ENCODE results near the gene SEMA3F. TPM values are rescaled to one million over a fixed set of nuclear protein-coding genes. Genes with fewer than 3 reads are reported as not detected.

Gene SEMA3F
- total RNA-seq, 1 donor from 2014 or later: 132 TPM

DNA sequence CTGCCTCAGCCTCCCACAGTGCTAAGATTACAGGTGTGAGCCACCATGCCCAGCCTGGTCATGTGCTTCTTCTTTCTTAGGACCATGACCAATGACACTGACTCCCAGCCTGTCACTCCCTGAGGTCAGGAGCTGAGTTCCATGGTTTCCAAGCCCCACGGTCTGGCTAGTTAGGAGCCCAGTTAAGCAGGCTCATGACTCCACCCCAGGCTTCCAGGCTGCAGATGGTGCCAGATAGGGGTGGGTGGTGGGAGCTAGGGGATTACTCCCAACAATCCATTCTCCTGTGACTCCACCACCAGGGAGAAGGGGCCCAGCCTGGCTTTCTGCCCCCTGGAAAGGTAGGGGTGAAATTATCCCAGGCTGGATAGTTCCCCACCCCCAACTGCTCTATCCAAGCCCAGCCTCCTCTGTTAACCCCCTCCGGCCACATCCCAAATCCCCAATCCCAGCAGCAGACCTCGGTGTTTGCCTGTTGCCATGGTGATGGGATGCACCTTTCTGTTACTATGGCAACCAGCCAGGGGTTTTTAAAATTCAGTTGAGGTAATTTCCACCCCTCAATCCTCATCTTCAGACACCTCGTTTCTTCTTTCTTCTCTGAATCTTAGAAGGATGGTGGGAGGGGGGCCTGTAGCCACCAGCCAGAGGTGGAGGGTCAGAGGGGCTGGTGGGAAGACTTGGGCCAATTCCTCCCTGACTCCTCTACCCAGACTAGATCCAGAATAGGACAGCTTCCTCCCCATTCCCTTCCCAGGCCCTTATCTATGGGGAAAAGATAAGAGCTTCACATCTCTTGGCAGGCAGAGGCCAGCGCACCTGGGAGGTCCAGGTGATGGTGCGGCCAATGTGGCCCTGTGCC, 22.5 kb upstream of the SEMA3F start:
- DNase-seq (ENCODE audit: low spot score): no peak

GRCh38 chr3:50133283-50133615, 21.9 kb upstream of the SEMA3F start:
- DNase-seq (ENCODE audit: low spot score): no peak

DNA sequence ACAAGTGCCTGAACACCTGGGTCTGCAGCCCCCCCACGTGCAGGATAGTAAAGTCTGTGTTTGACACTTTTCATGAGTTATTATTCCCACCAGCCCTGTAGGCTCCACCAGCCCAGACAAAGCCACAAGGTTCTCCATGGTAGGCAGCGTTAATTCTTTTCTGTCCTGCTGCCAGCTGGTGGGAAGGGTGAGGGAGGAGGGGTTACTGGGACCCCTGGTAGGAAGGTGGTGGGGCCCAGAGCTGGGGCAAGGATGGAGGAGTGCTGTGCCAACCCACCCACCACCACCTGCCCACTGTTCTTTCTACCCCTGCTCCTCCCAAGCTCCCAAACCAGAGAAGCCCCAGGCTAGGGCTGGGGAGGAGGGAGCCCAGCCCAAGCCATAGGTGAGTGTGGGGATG, 20.8 kb upstream of the SEMA3F start:
- DNase-seq (ENCODE audit: low spot score): no peak

- no peak for DNase-seq (ENCODE audit: low spot score)
These were observed 19.2 kb upstream of the SEMA3F start for GRCh38 chr3:50135964-50136363.

- no peak for DNase-seq (ENCODE audit: low spot score)
These were observed 18.3 kb upstream of the SEMA3F start for GRCh38 chr3:50136714-50137405.

DNA sequence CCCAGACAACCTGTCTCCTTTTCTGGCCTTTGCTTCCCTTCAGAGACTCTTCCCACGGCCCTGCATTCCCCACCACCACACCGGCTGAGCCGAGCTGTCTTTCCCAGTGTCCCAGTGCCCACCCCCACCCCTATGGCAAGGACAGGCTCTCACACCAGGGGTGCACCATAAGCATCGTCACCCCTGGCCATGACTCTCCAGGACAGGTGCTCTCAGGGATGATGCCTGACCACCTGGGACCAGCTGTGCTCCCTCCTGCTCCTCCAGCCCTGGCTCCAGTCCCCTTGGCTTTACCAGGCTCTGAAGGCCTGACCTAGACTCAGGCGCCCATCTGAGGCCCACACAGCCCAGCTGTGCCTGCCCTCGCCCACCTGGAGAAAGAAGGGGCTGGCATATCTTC, 17.6 kb upstream of the SEMA3F start:
- DNase-seq (ENCODE audit: low spot score): no peak

DNA sequence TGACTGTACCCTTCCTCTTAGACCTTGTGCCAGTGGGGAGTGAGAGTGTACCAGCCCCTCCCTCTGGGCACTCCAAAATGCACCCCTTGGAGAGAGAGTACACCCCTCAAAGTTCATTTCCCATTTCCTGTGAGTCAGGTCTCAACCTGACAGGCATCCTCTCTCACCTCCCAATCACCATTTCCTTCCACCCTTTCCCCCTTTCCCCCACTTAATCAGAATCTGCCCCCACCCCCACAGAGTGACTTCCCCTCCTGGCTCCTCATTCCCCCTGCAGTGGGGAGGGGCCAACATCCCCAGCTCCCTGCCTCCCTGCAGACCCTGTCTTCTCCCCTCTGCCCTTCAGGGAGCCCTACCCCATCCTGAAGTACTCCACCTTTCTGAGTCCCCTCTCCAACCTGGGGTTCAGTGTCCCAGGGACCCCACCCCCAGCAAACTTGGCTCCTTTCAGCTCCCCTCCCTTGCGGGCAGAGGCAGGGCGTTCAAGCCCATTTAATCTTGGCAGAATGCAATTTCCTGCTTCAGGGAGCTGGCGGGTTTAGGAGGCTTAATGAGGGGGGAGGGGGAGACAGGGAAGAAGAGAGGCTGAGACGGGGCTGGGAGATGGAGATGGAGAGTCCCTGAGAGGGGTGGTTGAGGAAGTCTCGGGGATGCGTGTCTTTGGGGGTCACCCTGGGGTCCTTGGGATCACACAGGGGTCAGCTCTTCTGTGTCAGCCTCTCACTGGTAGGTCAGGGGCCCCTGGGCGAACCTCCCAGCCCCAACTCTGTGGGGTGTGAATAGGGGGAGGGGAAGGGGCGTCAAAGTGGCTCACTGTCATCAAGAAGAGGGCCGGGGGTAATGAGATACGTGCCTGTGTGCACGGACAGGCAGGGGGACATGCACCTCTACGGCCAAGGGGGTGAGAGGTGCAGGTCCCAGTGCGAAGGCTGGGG, 16.6 kb upstream of the SEMA3F start:
- DNase-seq (ENCODE audit: low spot score): no peak

DNA sequence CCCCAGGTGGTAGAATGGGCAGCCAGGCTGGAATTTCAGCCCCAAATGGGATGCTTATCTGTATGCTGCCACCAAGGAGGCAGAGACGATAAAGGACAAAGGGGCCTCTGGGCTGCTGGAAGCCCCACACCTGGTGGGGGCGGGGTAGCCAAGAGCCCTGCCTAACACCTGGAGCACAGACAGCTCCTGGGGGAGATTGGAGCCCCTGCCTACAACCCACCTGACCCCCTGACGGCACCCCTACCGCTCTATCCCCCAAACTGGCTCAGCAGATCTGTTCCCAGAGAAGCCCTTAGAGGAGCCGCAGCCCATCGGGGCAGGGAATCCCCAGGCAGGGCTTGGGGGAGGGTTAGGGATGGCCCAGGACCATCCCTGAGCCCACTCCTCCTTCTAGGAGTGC, 15.8 kb upstream of the SEMA3F start:
- DNase-seq (ENCODE audit: low spot score): no peak

DNA sequence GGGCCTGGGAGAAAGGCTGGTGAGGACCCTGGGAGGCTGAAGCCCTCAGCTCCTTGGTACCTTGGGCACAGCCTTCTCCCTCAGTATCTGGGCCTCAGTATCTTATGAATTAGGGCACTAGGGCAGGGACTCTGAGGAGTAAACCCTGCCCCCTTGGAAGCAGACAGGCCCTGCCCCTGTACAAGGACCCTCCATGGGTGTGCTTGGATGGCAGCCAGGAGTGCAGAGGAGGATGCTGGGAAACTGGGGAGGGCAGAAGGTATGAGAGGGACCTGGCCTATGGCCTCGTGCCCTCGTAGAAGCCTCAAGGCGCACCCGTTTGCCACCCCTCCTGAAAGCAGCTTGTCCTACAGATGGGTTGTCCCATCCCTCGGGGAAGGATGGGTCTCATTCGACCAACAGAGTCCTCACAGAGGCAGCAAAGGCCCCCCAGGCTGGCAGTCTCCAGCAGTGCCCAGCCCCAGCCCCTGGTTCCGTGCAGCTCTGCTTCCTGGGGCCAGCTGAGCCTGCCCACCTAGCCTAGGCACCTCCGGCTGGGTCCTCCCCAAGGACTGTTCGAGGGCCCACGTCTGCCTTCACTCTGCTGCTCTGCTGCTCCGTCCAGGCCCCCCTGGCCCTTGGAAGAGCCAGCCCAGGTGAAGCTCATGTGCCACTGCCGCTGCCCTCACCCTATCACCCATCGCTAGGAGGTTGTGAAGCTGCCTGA, 15.3 kb upstream of the SEMA3F start:
- no peak for DNase-seq (ENCODE audit: low spot score)

- DNase-seq (ENCODE audit: low spot score): no peak
These were observed 14.1 kb upstream of the SEMA3F start for GRCh38 chr3:50140990-50141389.

DNA sequence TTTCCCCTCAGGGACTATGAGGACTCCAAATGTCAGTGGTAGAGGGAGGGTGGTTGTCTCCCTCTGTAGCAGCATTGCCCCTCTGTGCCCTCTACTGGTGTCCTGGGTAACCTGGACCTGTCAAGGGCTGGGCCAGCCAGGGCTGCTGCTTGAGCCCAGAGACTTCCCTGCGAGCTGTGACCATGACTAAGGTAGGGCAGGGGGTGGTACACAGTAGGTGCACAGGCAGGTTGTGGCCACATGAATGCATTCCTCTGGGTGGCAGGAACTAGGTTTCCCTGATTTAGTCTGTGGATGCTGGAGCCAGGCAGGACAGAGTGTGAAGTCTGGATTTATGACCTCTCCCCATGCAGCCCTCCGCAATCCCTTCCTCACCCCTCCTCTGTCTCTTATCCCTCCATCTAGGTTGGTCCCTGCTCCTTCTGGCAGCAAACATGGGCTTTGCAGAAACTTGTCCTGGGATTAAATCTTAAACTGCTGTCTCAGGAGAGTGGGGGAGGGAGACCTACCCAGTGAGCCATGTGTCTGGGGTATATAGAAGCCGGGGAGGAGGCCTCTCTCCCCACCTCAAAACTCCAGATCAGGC, 8.7 kb upstream of the SEMA3F start:
- no peak for DNase-seq (ENCODE audit: low spot score)

DNA sequence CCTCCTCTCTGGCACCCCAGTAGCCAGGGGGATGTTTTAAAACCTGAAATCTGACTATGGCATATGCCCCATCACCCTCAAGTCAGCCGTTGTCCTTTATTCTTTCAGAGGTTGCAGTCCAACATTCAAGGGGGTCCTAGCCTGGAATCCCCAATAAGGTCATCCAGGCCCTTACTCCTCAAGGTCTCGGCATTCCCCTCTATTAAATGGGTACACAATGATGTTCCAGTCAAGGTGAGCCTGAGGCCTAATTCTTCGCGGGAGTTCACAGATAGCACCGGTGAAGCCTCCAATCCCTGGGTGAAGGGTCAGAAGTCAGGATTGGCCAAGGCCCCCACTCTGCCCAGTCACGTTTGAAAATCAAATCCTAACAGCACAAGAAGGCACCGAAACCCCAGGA, 8.1 kb upstream of the SEMA3F start:
- DNase-seq (ENCODE audit: low spot score): no peak

GRCh38 chr3:50147447-50147846, 7.7 kb upstream of the SEMA3F start:
- no peak for DNase-seq (ENCODE audit: low spot score)

DNA sequence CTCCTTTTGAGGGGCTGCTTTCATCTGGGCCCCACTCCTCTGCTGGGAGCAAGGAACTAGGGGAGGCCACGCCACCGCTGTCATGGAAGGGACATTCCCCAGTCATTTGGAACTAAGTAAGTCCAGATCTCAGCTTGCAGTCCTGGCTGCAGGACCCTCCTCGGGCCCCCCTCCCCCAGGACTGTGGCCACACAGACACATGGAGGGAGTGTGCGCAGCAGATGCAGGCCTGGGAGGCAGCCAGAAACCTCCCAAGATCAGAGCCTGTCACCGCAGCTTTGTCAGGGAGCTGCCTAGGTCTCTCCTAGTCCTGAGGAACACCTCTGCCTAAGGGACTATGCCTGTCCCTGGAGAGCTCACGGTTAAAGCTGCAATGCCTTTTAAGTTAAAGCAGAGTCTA, 7.3 kb upstream of the SEMA3F start:
- no peak for DNase-seq (ENCODE audit: low spot score)

DNA sequence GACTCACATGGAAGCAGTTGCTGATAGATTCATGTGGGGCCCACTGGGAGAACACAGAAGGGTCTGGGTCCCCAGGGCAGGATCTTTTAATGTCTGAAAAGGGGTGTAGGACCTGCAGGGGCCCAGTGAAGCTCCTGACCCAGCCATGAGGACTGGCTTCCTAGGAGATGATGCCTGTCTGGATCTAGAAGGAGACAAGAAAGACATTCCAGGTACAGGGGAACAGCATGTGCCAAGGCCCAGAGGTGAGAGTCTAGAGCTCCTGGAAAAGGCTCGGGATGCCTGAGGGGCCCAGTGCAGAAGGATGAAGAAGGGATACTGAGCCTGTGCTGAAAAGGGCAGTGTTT, 4.7 kb upstream of the SEMA3F start:
- DNase-seq (ENCODE audit: low spot score): no peak

DNA sequence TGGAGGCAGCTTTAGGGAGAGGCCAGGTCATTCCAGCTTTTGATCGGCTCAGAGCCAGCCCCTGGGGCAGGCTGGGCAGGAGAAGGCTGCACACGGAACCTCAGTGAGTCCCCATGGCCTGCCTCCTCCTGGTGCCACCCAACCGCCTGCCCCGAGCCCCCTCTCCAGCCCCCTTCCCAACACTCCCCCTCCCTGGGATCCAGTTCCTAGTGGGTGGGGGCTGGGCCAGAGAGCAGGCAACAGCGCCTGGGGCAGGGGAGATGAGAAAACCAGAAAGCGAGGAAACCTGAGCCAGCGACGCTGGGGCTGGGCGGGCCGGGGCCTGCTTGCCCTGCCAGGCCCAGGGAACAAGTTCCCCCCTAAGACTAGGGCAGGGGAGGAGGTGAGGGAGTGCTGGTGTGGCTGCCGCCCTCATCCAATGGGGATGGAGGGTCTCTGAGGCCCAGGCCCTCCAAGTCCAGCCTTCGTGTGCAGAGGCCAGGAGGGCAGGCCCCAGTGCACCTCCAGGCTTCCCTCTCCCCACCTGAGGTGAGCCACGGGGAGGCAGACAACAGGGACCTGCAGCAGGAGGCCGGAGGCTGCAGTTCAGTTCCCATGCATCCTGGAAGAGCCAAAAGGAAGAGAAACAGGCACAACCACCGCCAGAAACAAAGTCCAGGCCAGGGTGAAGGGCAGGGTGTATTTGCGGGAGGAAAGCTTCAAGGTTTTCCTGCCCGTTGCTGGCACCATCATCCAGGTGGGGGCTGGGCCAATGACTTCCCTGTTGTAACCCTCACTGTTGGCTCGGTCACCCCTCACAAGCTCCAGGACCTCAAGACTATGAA, 4.0 kb upstream of the SEMA3F start:
- peak; percentile 76 for DNase-seq (ENCODE audit: low spot score)

GRCh38 chr3:50151728-50152127, 3.4 kb upstream of the SEMA3F start:
- no peak for DNase-seq (ENCODE audit: low spot score)

- DNase-seq (ENCODE audit: low spot score): no peak
These were observed 1.2 kb upstream of the SEMA3F start for GRCh38 chr3:50153782-50154475.

DNA sequence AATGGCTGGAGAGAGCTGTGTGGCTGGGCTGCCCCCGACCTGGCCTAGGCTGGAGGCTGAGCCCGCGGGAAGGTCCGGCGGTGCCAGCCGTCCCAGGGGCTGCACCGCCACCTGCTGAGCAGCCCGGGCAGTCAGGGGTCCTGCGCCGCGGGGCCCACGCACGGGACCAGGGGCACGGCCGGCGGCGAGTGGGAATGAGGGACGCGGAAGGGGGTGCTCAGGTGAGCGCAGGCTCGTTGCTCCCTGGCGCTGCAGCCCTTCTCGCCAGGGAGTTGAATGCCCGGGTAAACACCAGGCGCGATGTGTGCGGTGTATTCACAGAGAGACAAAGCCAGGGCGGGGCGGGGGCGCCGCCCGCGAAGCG, 666 bp upstream of the SEMA3F start:
- DNase-seq (ENCODE audit: low spot score): no peak

- DNase-seq (ENCODE audit: low spot score): no peak
These were observed 361 bp downstream of the SEMA3F start for GRCh38 chr3:50155491-50155878.
